Smooth muscle cell (in vitro differentiated cells): Measurements from ENCODE around the gene CD300LB. TPM values are rescaled to one million over a fixed set of nuclear protein-coding genes. Genes with fewer than 3 reads are reported as not detected.
"Not testable (repeated sequence)": the region's sequence is repeated elsewhere in the genome, so short reads cannot be mapped to it uniquely, and the experiment has no call there.

Source experiments
- DNase-seq: peaks from one replicate; lab custom pipeline; 2025; ENCODE audit not compliant: unreplicated experiment; lab: John Stamatoyannopoulos, UW
- H2AFZ ChIP-seq: fragments of 200-600 bp; sonication (generic); 2 replicates; pipeline ENCODE4 v1.6.0; 2016; ENCODE audit warnings: antibody characterized with exemption, low read depth, mild to moderate bottlenecking
- H3F3A ChIP-seq: fragments of 200-600 bp; sonication (generic); 2 replicates; pipeline ENCODE4 v1.6.0; 2017; ENCODE audit warnings: antibody characterized with exemption, low read depth
- H3K27ac ChIP-seq: fragments of 200-600 bp; sonication (generic); 2 replicates; pipeline ENCODE4 v1.5.1; 2016; ENCODE audit warnings: low read depth, mild to moderate bottlenecking
- H3K27me3 ChIP-seq: fragments of 200-600 bp; sonication (generic); 2 replicates; pipeline ENCODE4 v1.6.1; 2016; ENCODE audit warnings: low read depth, mild to moderate bottlenecking
- H3K36me3 ChIP-seq: fragments of 200-600 bp; sonication (generic); 2 replicates; pipeline ENCODE4 v1.5.1; 2016; ENCODE audit warnings: low read depth
- H3K4me1 ChIP-seq: fragments of 200-600 bp; sonication (generic); 2 replicates; pipeline ENCODE4 v1.5.1; 2016; ENCODE audit warnings: low read depth
- H3K4me2 ChIP-seq: fragments of 200-600 bp; sonication (generic); 2 replicates; pipeline ENCODE4 v1.6.0; 2016; ENCODE audit warnings: mild to moderate bottlenecking
- H3K4me3 ChIP-seq: fragments of 200-600 bp; sonication (generic); 2 replicates; pipeline ENCODE4 v1.5.1; 2016; ENCODE audit warnings: mild to moderate bottlenecking
- H3K79me2 ChIP-seq: fragments of 200-600 bp; sonication (generic); 2 replicates; pipeline ENCODE4 v1.6.0; 2016; ENCODE audit warnings: low read depth, mild to moderate bottlenecking
- H3K9ac ChIP-seq: fragments of 200-600 bp; sonication (generic); 2 replicates; pipeline ENCODE4 v1.6.0; 2016; ENCODE audit warnings: low read depth
- H3K9me3 ChIP-seq: fragments of 200-600 bp; sonication (generic); replicated peaks from 2 replicates; pipeline ENCODE4 v1.5.1; 2016; ENCODE audit warnings: low read depth
- H4K20me1 ChIP-seq: fragments of 200-600 bp; sonication (generic); 2 replicates; pipeline ENCODE4 v1.6.0; 2016; ENCODE audit warnings: low read depth
- WGBS: methylation state at CpG from one replicate; pipeline ENCODE4 v1.1.7; 2016; ENCODE audit warnings: low lambda C conversion rate; 5-methylcytosine and 5-hydroxymethylcytosine counted together
- polyA plus RNA-seq: library from polyadenylated mRNA; unstranded; fragments of >200 nt; fragmentation: Nextera tagmentation; extraction: Ambion mirVana; gene quantifications from 2 replicates; pipeline ENCODE4 v1.2.1, GENCODE V29; 2016
- total RNA-seq: library from RNA; depleted of rRNA; stranded (reverse); fragments of >200 nt; gene quantifications from 2 replicates; pipeline ENCODE4 v1.2.3, GENCODE V29; 2014
- TF ChIP-seq, protein P1 (sequence below): fragments of 200-600 bp; sonication (generic); IDR thresholded peaks from 2 replicates; pipeline ENCODE4 v1.5.1; 2017; ENCODE audit warnings: borderline replicate concordance, mild to moderate bottlenecking, antibody characterized with exemption; ENCODE audit not compliant: insufficient read depth, poor library complexity, severe bottlenecking

Gene CD300LB
- total and polyA plus RNA-seq, 2 experiments from 2014 or later, result not detected

DNA sequence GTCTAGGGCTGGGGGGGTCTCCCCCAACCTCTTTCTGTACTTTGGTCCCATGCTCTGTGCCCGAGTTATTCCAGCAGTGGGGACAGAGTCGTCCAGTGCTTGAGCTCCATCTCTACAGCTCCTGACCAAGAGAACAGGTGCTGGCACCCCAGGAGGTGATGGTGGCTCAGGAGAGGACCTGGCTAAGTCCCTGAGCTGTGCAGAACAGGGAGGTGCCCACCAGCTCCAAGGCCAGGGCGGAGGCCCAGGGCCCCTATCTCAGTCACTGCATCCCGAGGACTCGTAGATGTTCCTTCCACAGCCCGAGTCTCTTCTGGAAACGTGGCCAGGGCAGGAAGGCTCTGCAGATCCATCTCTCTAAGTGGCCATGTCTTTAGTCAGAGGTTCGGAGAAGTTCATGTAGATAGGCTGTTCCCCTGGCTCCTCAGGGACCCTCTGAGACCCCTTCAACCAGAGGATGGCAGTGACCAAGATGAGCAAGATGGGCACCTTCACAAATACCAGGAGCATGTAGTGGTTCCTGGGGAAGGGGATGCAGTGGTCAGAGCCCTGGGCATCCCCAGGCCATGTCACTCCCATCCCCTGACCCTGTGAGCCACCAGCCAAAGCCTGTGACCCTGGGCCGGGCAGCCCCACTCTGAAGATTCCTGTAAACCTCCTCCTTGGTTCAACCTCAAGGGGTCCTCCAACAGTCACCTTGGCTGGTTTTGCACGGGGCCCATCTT is 8.7 kb downstream of the CD300LB start:
- H3F3A ChIP-seq, result no peaks in the 10 kb centered on the region
- no peaks in the 10 kb centered on the region for H3K4me1 ChIP-seq
- TF ChIP-seq, protein P1, sequence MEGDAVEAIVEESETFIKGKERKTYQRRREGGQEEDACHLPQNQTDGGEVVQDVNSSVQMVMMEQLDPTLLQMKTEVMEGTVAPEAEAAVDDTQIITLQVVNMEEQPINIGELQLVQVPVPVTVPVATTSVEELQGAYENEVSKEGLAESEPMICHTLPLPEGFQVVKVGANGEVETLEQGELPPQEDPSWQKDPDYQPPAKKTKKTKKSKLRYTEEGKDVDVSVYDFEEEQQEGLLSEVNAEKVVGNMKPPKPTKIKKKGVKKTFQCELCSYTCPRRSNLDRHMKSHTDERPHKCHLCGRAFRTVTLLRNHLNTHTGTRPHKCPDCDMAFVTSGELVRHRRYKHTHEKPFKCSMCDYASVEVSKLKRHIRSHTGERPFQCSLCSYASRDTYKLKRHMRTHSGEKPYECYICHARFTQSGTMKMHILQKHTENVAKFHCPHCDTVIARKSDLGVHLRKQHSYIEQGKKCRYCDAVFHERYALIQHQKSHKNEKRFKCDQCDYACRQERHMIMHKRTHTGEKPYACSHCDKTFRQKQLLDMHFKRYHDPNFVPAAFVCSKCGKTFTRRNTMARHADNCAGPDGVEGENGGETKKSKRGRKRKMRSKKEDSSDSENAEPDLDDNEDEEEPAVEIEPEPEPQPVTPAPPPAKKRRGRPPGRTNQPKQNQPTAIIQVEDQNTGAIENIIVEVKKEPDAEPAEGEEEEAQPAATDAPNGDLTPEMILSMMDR, result no peak
- no peaks in the 10 kb centered on the region for H3K79me2 ChIP-seq
- H3K4me3 ChIP-seq, result no peak overlapping the region
- H3K9me3 ChIP-seq, result no peaks in the 10 kb centered on the region
- no peak overlapping the region for H3K9ac ChIP-seq
- no peak overlapping the region for H3K4me2 ChIP-seq
- 83% methylated on average over 10 of the region's 10 CpGs for WGBS
- no peaks in the 10 kb centered on the region for H3K36me3 ChIP-seq
- peaks cover 14% of the 10 kb centered on the region for H3K27me3 ChIP-seq
- no peak overlapping the region for H2AFZ ChIP-seq
- H4K20me1 ChIP-seq, result no peaks in the 10 kb centered on the region
- no peak overlapping the region for H3K27ac ChIP-seq
- no peak for DNase-seq

DNA sequence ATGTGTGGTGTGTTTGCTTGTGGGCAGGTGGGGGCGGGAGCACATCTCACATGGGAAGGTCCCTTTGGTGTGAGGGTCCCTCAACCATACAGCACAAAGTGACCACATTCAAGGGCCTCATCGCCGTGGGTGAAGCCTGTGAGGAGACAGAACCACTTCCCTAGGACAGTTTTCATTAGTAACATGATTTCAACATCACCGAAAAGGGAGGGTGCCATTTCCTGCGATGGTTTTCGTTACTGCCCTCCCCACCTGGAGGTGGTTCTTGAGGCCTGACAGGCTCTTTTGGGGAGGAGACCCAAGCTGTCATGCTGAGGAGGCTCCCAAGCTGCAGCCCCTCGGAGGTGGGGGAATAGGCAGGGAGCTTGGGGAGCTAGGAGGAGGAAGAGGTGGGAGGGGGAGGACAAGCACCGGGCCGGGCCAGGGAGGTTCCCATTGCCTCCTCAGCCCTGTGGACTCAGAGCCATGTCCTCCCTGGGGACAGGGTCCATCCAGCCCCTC is 9.5 kb downstream of the CD300LB start:
- H2AFZ ChIP-seq, result no peak overlapping the region
- H3K4me3 ChIP-seq, result no peak overlapping the region
- H3K9me3 ChIP-seq, result no peaks in the 10 kb centered on the region
- 87% methylated on average over 9 of the region's 9 CpGs for WGBS
- H3K27me3 ChIP-seq, result peaks cover 14% of the 10 kb centered on the region
- H3F3A ChIP-seq, result no peaks in the 10 kb centered on the region
- H3K9ac ChIP-seq, result no peak overlapping the region
- H3K4me2 ChIP-seq, result no peak overlapping the region
- no peak overlapping the region for H3K27ac ChIP-seq
- no peaks in the 10 kb centered on the region for H3K36me3 ChIP-seq
- H3K4me1 ChIP-seq, result no peaks in the 10 kb centered on the region
- H4K20me1 ChIP-seq, result no peaks in the 10 kb centered on the region
- DNase-seq, result no peak
- H3K79me2 ChIP-seq, result no peaks in the 10 kb centered on the region
- TF ChIP-seq, protein P1, result no peak

DNA sequence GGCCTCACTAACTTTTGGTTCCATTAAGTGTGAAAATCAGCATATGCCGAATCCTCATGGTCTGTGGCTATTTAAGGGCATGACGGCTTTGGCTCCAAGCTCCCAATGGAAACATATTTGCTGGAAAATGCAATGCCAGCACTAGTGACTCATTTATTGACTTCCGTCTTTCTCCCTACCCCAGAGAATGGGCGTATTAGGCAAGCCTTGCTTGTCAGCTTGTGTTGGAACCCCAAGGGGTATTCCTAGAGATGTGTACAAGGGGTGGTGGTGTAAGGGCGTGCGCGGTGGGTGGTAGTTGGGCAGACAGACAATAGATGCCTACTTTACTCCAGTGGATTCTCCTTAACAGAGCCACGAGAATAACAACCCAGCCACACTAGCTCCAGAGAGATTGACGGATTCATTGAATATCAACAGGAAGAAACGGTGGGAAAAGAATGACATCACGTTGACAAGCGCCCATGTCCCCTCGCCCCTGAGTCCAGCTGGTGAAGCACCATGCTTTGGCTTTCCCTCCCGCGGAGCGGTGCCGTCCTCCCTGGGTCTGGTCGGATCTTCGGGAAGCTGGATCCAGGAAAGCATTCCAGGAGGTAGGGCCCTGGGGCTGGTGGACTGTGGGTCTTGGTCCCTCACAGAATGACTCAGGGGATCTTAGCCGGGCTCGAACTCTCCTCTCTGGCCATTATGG is 10.3 kb downstream of the CD300LB start:
- H3K79me2 ChIP-seq, result no peaks in the 10 kb centered on the region
- no peaks in the 10 kb centered on the region for H4K20me1 ChIP-seq
- no peaks in the 10 kb centered on the region for H3K36me3 ChIP-seq
- no peak overlapping the region for H3K27ac ChIP-seq
- H3K27me3 ChIP-seq, result peaks cover 14% of the 10 kb centered on the region
- H3K4me2 ChIP-seq, result no peak overlapping the region
- no peaks in the 10 kb centered on the region for H3F3A ChIP-seq
- H3K4me1 ChIP-seq, result no peaks in the 10 kb centered on the region
- no peak overlapping the region for H3K9ac ChIP-seq
- H3K9me3 ChIP-seq, result no peaks in the 10 kb centered on the region
- TF ChIP-seq, protein P1, result no peak
- WGBS, result 91% methylated on average over 21 of the region's 21 CpGs
- DNase-seq, result no peak
- no peak overlapping the region for H2AFZ ChIP-seq
- no peak overlapping the region for H3K4me3 ChIP-seq

DNA sequence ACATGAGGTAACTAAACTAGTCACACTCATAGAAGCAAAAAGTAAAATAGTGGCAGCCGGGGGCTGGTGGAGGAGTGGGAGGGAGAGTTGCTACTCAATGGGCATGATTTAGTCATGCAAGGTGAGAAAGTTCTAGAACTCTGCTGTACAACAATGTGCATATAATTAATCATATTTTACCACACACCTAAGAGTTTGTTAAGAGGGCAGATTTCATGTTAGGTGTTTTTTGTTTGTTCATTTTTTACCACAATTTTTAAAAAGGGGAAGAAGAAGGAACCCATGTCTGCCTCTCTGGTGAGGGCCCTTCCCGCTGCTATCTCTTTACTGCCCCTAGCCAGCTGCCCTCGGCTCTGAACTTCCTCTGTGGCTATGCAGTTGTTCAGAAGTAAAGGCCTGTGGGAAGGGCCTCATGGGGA is 11.2 kb downstream of the CD300LB start:
- no peaks in the 10 kb centered on the region for H3K9me3 ChIP-seq
- WGBS, result 93% methylated on average over 3 of the region's 3 CpGs
- H4K20me1 ChIP-seq, result no peaks in the 10 kb centered on the region
- no peak overlapping the region for H3K4me3 ChIP-seq
- peaks cover 14% of the 10 kb centered on the region for H3K27me3 ChIP-seq
- H3F3A ChIP-seq, result no peaks in the 10 kb centered on the region
- H3K4me2 ChIP-seq, result no peak overlapping the region
- no peak overlapping the region for H3K9ac ChIP-seq
- no peak for DNase-seq
- no peaks in the 10 kb centered on the region for H3K79me2 ChIP-seq
- TF ChIP-seq, protein P1, result no peak
- no peaks in the 10 kb centered on the region for H3K4me1 ChIP-seq
- no peak overlapping the region for H2AFZ ChIP-seq
- no peaks in the 10 kb centered on the region for H3K36me3 ChIP-seq
- no peak overlapping the region for H3K27ac ChIP-seq

DNA sequence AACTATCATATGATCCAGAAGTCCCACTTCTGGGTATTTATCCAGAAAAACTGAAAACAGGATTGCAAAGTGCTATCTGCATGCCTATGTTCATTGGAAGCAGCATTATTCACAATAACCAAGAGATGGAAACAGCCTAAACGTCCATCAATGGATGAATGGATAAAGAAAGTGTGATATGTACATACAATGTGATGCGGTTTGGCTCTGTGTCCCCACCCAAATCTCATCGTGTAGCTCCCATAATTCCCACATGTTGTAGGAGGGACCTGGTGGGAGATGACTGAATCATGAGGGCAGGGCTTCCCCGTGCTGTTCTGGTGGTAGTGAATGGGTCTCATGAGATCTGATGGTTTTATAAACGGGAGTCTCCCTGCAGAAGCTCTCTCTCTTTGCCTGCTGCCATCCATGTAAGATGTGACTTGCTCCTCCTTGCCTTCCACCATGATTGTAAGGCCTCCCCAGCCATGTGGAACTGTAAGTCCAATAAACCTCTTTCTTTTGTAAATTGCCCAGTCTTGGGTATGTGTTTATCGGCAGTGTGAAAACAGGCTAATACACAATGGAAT is 12.8 kb downstream of the CD300LB start:
- not testable (repeated sequence) for DNase-seq, H3K4me3 ChIP-seq, H3K4me1 ChIP-seq

More for the DNA sequence above, 12.8 kb downstream of the CD300LB start:
- not testable (repeated sequence) for H2AFZ ChIP-seq, H3K4me2 ChIP-seq, H3F3A ChIP-seq, H3K79me2 ChIP-seq, H3K9me3 ChIP-seq, H3K9ac ChIP-seq, H3K27ac ChIP-seq, H3K36me3 ChIP-seq, H4K20me1 ChIP-seq, H3K27me3 ChIP-seq
- WGBS, result 79% methylated on average over 6 of the region's 6 CpGs
